ENCODE data around the gene PSMB5.

The PSMB5 gene

GRCh38 chr14:22977434-22977683 is 57.3 kb downstream of the PSMB5 start:
- TF ChIP-seq CTCF (conservative IDR thresholded peaks at IDR 0.05; ENCODE audit: low read depth, low read length): no peak
- no peak overlapping the region for H3K4me3 ChIP-seq (ENCODE audit: low read depth, low read length)

GRCh38 chr14:22976620-22977433 is 57.9 kb downstream of the PSMB5 start:
- TF ChIP-seq CTCF (conservative IDR thresholded peaks at IDR 0.05; ENCODE audit: low read depth, low read length): no peak
- peak; percentile 71 for DNase-seq (ENCODE audit: low read depth)
- no peak overlapping the region for H3K4me3 ChIP-seq (ENCODE audit: low read depth, low read length)

More at GRCh38 chr14:22977434-22977683, 57.3 kb downstream of the PSMB5 start:
- DNase-seq (ENCODE audit: low read depth): no peak
